A204.1 (cell line): Measurements from ENCODE around the gene ALMS1.
"Not testable (repeated sequence)": the region's sequence is repeated elsewhere in the genome, so short reads cannot be mapped to it uniquely, and the experiment has no call there.

Experiments used
- FAIRE-seq: peaks from 2 replicates; lab custom pipeline; 2012; peaks lifted over from hg19 to GRCh38; lab: Jason Lieb, UNC

Gene ALMS1

GRCh38 chr2:73402386-73403103 is 16.9 kb downstream of the ALMS1 start:
- FAIRE-seq: no peak

GRCh38 chr2:73403237-73403636 is 17.6 kb downstream of the ALMS1 start:
- no peak for FAIRE-seq

GRCh38 chr2:73404409-73404808 is 18.8 kb downstream of the ALMS1 start:
- FAIRE-seq: no peak

GRCh38 chr2:73406996-73407395 is 21.4 kb downstream of the ALMS1 start:
- FAIRE-seq: no peak

- no peak for FAIRE-seq
Measured at GRCh38 chr2:73408198-73408597, 22.6 kb downstream of the ALMS1 start.

- no peak for FAIRE-seq
Measured at GRCh38 chr2:73414696-73415095, 29.1 kb downstream of the ALMS1 start.

- no peak for FAIRE-seq
Measured at GRCh38 chr2:73415906-73416305, 30.3 kb downstream of the ALMS1 start.

- no peak for FAIRE-seq
Measured at GRCh38 chr2:73418343-73418742, 32.7 kb downstream of the ALMS1 start.

GRCh38 chr2:73423913-73424312 is 38.3 kb downstream of the ALMS1 start:
- FAIRE-seq: no peak

- FAIRE-seq: no peak
Measured at GRCh38 chr2:73426176-73426575, 40.5 kb downstream of the ALMS1 start.

- no peak for FAIRE-seq
Measured at GRCh38 chr2:73436019-73436418, 50.4 kb downstream of the ALMS1 start.

- no peak for FAIRE-seq
Measured at GRCh38 chr2:73444202-73444601, 58.6 kb downstream of the ALMS1 start.

GRCh38 chr2:73448856-73449255 is 63.2 kb downstream of the ALMS1 start:
- no peak for FAIRE-seq

GRCh38 chr2:73449404-73449803 is 63.8 kb downstream of the ALMS1 start:
- FAIRE-seq: no peak

GRCh38 chr2:73451263-73451972 is 65.8 kb downstream of the ALMS1 start:
- FAIRE-seq: no peak

- no peak for FAIRE-seq
Measured at GRCh38 chr2:73457982-73458381, 72.3 kb downstream of the ALMS1 start.

- FAIRE-seq: not testable (repeated sequence)
Measured at GRCh38 chr2:73462388-73462787, 76.8 kb downstream of the ALMS1 start.

GRCh38 chr2:73468376-73468775 is 82.7 kb downstream of the ALMS1 start:
- no peak for FAIRE-seq

GRCh38 chr2:73483874-73484273 is 98.2 kb downstream of the ALMS1 start:
- not testable (repeated sequence) for FAIRE-seq

- FAIRE-seq: no peak
Measured at GRCh38 chr2:73487112-73487657, 101.5 kb downstream of the ALMS1 start.

- no peak for FAIRE-seq
Measured at GRCh38 chr2:73488079-73488478, 102.4 kb downstream of the ALMS1 start.

GRCh38 chr2:73489053-73489452 is 103.4 kb downstream of the ALMS1 start:
- FAIRE-seq: no peak

- FAIRE-seq: no peak
Measured at GRCh38 chr2:73494031-73494430, 108.4 kb downstream of the ALMS1 start.
